HK-2 (cell line): Measurements from ENCODE around the gene CNEP1R1.
"Not testable (repeated sequence)": the region's sequence is repeated elsewhere in the genome, so short reads cannot be mapped to it uniquely, and the experiment has no call there.

ENCODE experiments used
- DNase-seq: peaks from one replicate; pipeline ENCODE4 v3.0.0-alpha.2; 2018; ENCODE audit not compliant: unreplicated experiment

The CNEP1R1 gene

GRCh38 chr16:50024684-50025536 is at the start of gene CNEP1R1:
TSS of gene CNEP1R1 (plus strand) at chr16:50025225. CDS start at chr16:50025316, 91 bp downstream.
- peak; percentile 96 for DNase-seq

- DNase-seq, result no peak
Measured at GRCh38 chr16:49977427-49977826, 47.6 kb upstream of the CNEP1R1 start.

- no peak for DNase-seq
Measured at GRCh38 chr16:49978569-49979326, 46.3 kb upstream of the CNEP1R1 start.

GRCh38 chr16:49980166-49980565 is 44.9 kb upstream of the CNEP1R1 start:
- DNase-seq, result no peak

GRCh38 chr16:49986351-49987124 is 38.5 kb upstream of the CNEP1R1 start:
- DNase-seq, result no peak

- no peak for DNase-seq
Measured at GRCh38 chr16:49987381-49987780, 37.6 kb upstream of the CNEP1R1 start.

GRCh38 chr16:49992825-49993224 is 32.2 kb upstream of the CNEP1R1 start:
- no peak for DNase-seq

GRCh38 chr16:49993579-49993978 is 31.4 kb upstream of the CNEP1R1 start:
- DNase-seq, result no peak

- no peak for DNase-seq
Measured at GRCh38 chr16:49994006-49994405, 31.0 kb upstream of the CNEP1R1 start.

- DNase-seq, result no peak
Measured at GRCh38 chr16:49995720-49996119, 29.3 kb upstream of the CNEP1R1 start.

GRCh38 chr16:49997721-49998251 is 27.2 kb upstream of the CNEP1R1 start:
- no peak for DNase-seq

- no peak for DNase-seq
Measured at GRCh38 chr16:49998991-49999390, 26.0 kb upstream of the CNEP1R1 start.

- DNase-seq, result no peak
Measured at GRCh38 chr16:50001144-50001543, 23.9 kb upstream of the CNEP1R1 start.

GRCh38 chr16:50002190-50002589 is 22.8 kb upstream of the CNEP1R1 start:
- no peak for DNase-seq

- no peak for DNase-seq
Measured at GRCh38 chr16:50004239-50004638, 20.8 kb upstream of the CNEP1R1 start.

GRCh38 chr16:50006964-50007363 is 18.1 kb upstream of the CNEP1R1 start:
- DNase-seq, result no peak

- no peak for DNase-seq
Measured at GRCh38 chr16:50007744-50008143, 17.3 kb upstream of the CNEP1R1 start.

GRCh38 chr16:50010212-50010611 is 14.8 kb upstream of the CNEP1R1 start:
- DNase-seq, result no peak

GRCh38 chr16:50011707-50012106 is 13.3 kb upstream of the CNEP1R1 start:
- no peak for DNase-seq

GRCh38 chr16:50012182-50012581 is 12.8 kb upstream of the CNEP1R1 start:
- no peak for DNase-seq

- not testable (repeated sequence) for DNase-seq
Measured at GRCh38 chr16:50014211-50014610, 10.8 kb upstream of the CNEP1R1 start.

- DNase-seq, result no peak
Measured at GRCh38 chr16:50015631-50016030, 9.4 kb upstream of the CNEP1R1 start.
